IMR-90 (cell line): ENCODE measurements around the gene LPO. TPM values are rescaled to one million over a fixed set of nuclear protein-coding genes. Genes with fewer than 3 reads are reported as not detected.

Source experiments
- ATAC-seq: fragments of 200-7000 bp; cut with Tn5 transposase; 2 replicates; pipeline ENCODE4 v1.9.1; 2020; ENCODE audit warnings: low read depth, mild to moderate bottlenecking, moderate library complexity
- BruUV-seq: library from RNA; stranded (reverse); fragments of 400-500 nt; replicated peaks from 2 replicates; lab custom pipeline; 2021; lab: Mats Ljungman, UMichigan
- CTCF ChIA-PET: fragments of 300-600 bp; formaldehyde crosslinking; extraction: SDS; loops from one replicate; lab custom pipeline; 2021; ENCODE audit warnings: antibody characterized with exemption; lab: Yijun Ruan, JAX
- POLR2A ChIA-PET: fragments of 300-600 bp; sonication (Branson Sonifier 250); formaldehyde crosslinking; loops from one replicate; lab custom pipeline; 2022; ENCODE audit warnings: antibody characterized with exemption; ENCODE audit not compliant: unreplicated experiment; lab: Charles Lee
- DNase-seq: peaks from one replicate; pipeline ENCODE4 v3.0.0; 2013
- H2AFZ ChIP-seq: replicated peaks from 2 replicates; pipeline ENCODE3; 2013; ENCODE audit warnings: low read length, mild to moderate bottlenecking; ENCODE audit not compliant: poor library complexity
- H2AK5ac ChIP-seq: 2 replicates; pipeline ENCODE4 v1.6.1; 2013; ENCODE audit warnings: low read depth, low read length, inconsistent platforms
- H2AK9ac ChIP-seq: replicated peaks from 2 replicates; pipeline ENCODE3; 2013; ENCODE audit warnings: mild to moderate bottlenecking, low read depth, low read length, moderate library complexity; ENCODE audit not compliant: poor library complexity
- H2BK120ac ChIP-seq: 2 replicates; pipeline ENCODE4 v1.6.1; 2013; ENCODE audit warnings: low read depth, low read length, inconsistent platforms
- H2BK15ac ChIP-seq: 3 replicates; pipeline ENCODE4 v1.6.1; 2013; ENCODE audit warnings: low read depth, low read length, inconsistent platforms
- H2BK20ac ChIP-seq: 2 replicates; pipeline ENCODE4 v1.6.1; 2013; ENCODE audit warnings: low read depth, mild to moderate bottlenecking, inconsistent platforms, low read length, moderate library complexity
- H2BK5ac ChIP-seq: 2 replicates; pipeline ENCODE4 v1.6.1; 2013; ENCODE audit warnings: mild to moderate bottlenecking, low read depth, low read length, inconsistent platforms; ENCODE audit not compliant: poor library complexity, severe bottlenecking
- H3K14ac ChIP-seq: replicated peaks from 2 replicates; pipeline ENCODE4 v1.6.1; 2013; ENCODE audit warnings: low read depth, low read length, inconsistent platforms
- H3K18ac ChIP-seq: 2 replicates; pipeline ENCODE4 v1.6.1; 2013; ENCODE audit warnings: low read depth, low read length, control low read depth
- H3K23ac ChIP-seq: 2 replicates; pipeline ENCODE4 v1.6.1; 2013; ENCODE audit warnings: low read depth, low read length, inconsistent platforms
- H3K27ac ChIP-seq: 2 replicates; pipeline ENCODE4 v1.5.1; 2013; ENCODE audit warnings: mild to moderate bottlenecking, control low read depth, low read length; ENCODE audit not compliant: insufficient read depth
- H3K27me3 ChIP-seq: 2 replicates; pipeline ENCODE4 v1.6.1; 2013; ENCODE audit warnings: low read length; ENCODE audit not compliant: control insufficient read depth, insufficient read depth
- H3K36me3 ChIP-seq: 2 replicates; pipeline ENCODE4 v1.6.1; 2013; ENCODE audit warnings: low read length, mixed read lengths; ENCODE audit not compliant: control insufficient read depth, insufficient read depth
- H3K4ac ChIP-seq: 2 replicates; pipeline ENCODE4 v1.6.1; 2013; ENCODE audit warnings: low read depth, low read length, inconsistent platforms
- H3K4me1 ChIP-seq: 2 replicates; pipeline ENCODE4 v1.6.1; 2013; ENCODE audit warnings: low read length, mixed read lengths; ENCODE audit not compliant: control insufficient read depth, insufficient read depth
- H3K4me2 ChIP-seq: 2 replicates; pipeline ENCODE4 v1.6.1; 2013; ENCODE audit warnings: low read depth, mild to moderate bottlenecking, control low read depth, low read length, moderate library complexity
- H3K4me3 ChIP-seq: 2 replicates; pipeline ENCODE4 v1.5.1; 2013; ENCODE audit warnings: low read depth, mild to moderate bottlenecking, control low read depth, low read length, moderate library complexity; ENCODE audit not compliant: insufficient read depth
- H3K56ac ChIP-seq: 2 replicates; pipeline ENCODE4 v1.6.1; 2013; ENCODE audit warnings: low read length, inconsistent platforms; ENCODE audit not compliant: insufficient read depth; ENCODE audit errors: extremely low read depth
- H3K79me1 ChIP-seq, 2 experiments: 2 replicates each; pipeline ENCODE4 v1.6.1; 2013; ENCODE audit warnings: low read length in 2 of 2, inconsistent platforms in 1 of 2, low read depth in 1 of 2
- H3K9ac ChIP-seq: 2 replicates; pipeline ENCODE4 v1.6.1; 2013; ENCODE audit warnings: low read depth, low read length, control low read depth
- H3K9me1 ChIP-seq: 2 replicates; pipeline ENCODE4 v1.6.1; 2013; ENCODE audit warnings: low read length, inconsistent platforms; ENCODE audit not compliant: insufficient read depth
- H3K9me3 ChIP-seq: 2 replicates; pipeline ENCODE4 v1.6.1; 2013; ENCODE audit warnings: low read length; ENCODE audit not compliant: control insufficient read depth, insufficient read depth
- H4K20me1 ChIP-seq: 2 replicates; pipeline ENCODE4 v1.6.1; 2013; ENCODE audit warnings: low read length, inconsistent platforms; ENCODE audit not compliant: insufficient read depth
- H4K5ac ChIP-seq: 2 replicates; pipeline ENCODE4 v1.6.1; 2013; ENCODE audit warnings: mild to moderate bottlenecking, low read depth, low read length, control low read depth
- H4K8ac ChIP-seq, 2 experiments: 2 replicates each; pipeline ENCODE4 v1.6.1; 2013; ENCODE audit warnings: low read depth in 2 of 2, low read length in 2 of 2, control low read depth in 1 of 2, inconsistent platforms in 1 of 2
- H4K91ac ChIP-seq: 2 replicates; pipeline ENCODE4 v1.6.1; 2013; ENCODE audit warnings: low read depth, low read length, inconsistent platforms; ENCODE audit not compliant: insufficient read depth
- MXI1 ChIP-seq: IDR thresholded peaks from 2 replicates; pipeline ENCODE4 v1.6.1; 2012; ENCODE audit warnings: low read depth, mild to moderate bottlenecking, low read length, moderate library complexity, borderline replicate concordance
- POLR2A ChIP-seq: IDR thresholded peaks from 2 replicates; pipeline ENCODE4 v1.6.1; 2012; ENCODE audit warnings: mild to moderate bottlenecking, low read depth, low read length
- RFX5 ChIP-seq: IDR thresholded peaks from 2 replicates; pipeline ENCODE4 v1.8.0; 2012; ENCODE audit warnings: low read depth, mild to moderate bottlenecking, low read length, moderate library complexity
- USF2 ChIP-seq: fragments of 150-350 bp; IDR thresholded peaks from 2 replicates; pipeline ENCODE4 v1.6.1; 2017; ENCODE audit warnings: mild to moderate bottlenecking, antibody characterized with exemption, low read length, low read depth
- WGBS, 2 experiments: methylation state at CpG; one replicate each; pipeline versions ENCODE4 v1.1.5 to v1.1.7; 2013; ENCODE audit warnings: missing lambda C conversion rate in 2 of 2; ENCODE audit not compliant: insufficient read length in 1 of 2; ENCODE audit errors: extremely low coverage in 2 of 2; 5-methylcytosine and 5-hydroxymethylcytosine counted together
- dilution Hi-C: fragments of 300-500 bp; cut with HindIII; formaldehyde crosslinking; loops from one replicate; pipeline ENCODE4 v1.14.3; 2018; ENCODE audit warnings: low sequenced_read_pairs; ENCODE audit not compliant: unreplicated experiment
- in situ Hi-C: fragments of 300-500 bp; cut with MboI; formaldehyde crosslinking; loops from 3 replicates; pipeline ENCODE4 v1.14.3; 2019; ENCODE audit warnings: low sequenced_read_pairs, inconsistent platforms, mixed read lengths
- intact Hi-C: fragments of 100-400 bp; cut with micrococcal nuclease; formaldehyde crosslinking; loops from 2 replicates; pipeline ENCODE4 v1.10.0; 2022
- polyA plus RNA-seq, 3 experiments: library from polyadenylated mRNA; depleted of rRNA; stranded (reverse); fragments of >200 nt; gene quantifications; 2 replicates each; pipeline ENCODE4 v1.2.3, GENCODE V29; 2012; ENCODE audit warnings: low replicate concordance in 1 of 3
- total RNA-seq: library from RNA; depleted of rRNA; stranded (reverse); fragments of >200 nt; gene quantifications from 2 replicates; pipeline ENCODE4 v1.2.3, GENCODE V29; 2012
- TF ChIP-seq, protein P1 (sequence below): fragments of 150-350 bp; IDR thresholded peaks from 2 replicates; pipeline ENCODE4 v1.6.1; 2016; ENCODE audit warnings: low read depth, mild to moderate bottlenecking, low read length, moderate library complexity, borderline replicate concordance

The LPO gene
- total and polyA plus RNA-seq, 2 of the 4 experiments (the other 2 are of a cell fraction), result not detected

GRCh38 chr17:58316260-58316960, 78.0 kb downstream of the LPO start:
- BruUV-seq, result no TSS peak
- Histone ChIP-seq H2AFZ (no peak overlapping the region), H3K4me1 (no peaks in the 10 kb centered on the region), H3K4me2 (no peak overlapping the region), H4K20me1 (no peaks in the 10 kb centered on the region), H3K18ac (no peak overlapping the region), H3K27ac (no peak overlapping the region), H3K79me1 (no peaks in the 10 kb centered on the region), H2BK120ac (no peak overlapping the region), H3K9ac (no peak overlapping the region), H4K5ac (no peak overlapping the region), H4K8ac (no peak overlapping the region), H3K14ac (no peak overlapping the region), H3K4ac (no peak overlapping the region), H3K36me3 (no peaks in the 10 kb centered on the region), H4K91ac (no peak overlapping the region), H2BK20ac (no peak overlapping the region), H2AK9ac (no peak overlapping the region), H3K9me3 (no peaks in the 10 kb centered on the region), H3K23ac (no peak overlapping the region), H3K56ac (no peak overlapping the region), H3K9me1 (no peaks in the 10 kb centered on the region), H2AK5ac (no peak overlapping the region), H2BK15ac (no peak overlapping the region), H3K4me3 (no peak overlapping the region), H2BK5ac (no peak overlapping the region), H3K27me3 (no peaks in the 10 kb centered on the region)
- POLR2A ChIA-PET, result no interaction called here
- in situ Hi-C loops (loop anchor here (5.0 kb wide), 2 partner anchors 101 to 131 kb away; partner anchors contain the start of gene RNF43), dilution Hi-C loops (no loop called here), intact Hi-C loops (loop anchor here (2.0 kb wide), 1 partner anchor 36 kb away; the partner anchor contains the start of gene SUPT4H1)
- TF ChIP-seq USF2, result no peak
- TF ChIP-seq MXI1, result no peak
- no peak for TF ChIP-seq RFX5
- TF ChIP-seq, protein P1, sequence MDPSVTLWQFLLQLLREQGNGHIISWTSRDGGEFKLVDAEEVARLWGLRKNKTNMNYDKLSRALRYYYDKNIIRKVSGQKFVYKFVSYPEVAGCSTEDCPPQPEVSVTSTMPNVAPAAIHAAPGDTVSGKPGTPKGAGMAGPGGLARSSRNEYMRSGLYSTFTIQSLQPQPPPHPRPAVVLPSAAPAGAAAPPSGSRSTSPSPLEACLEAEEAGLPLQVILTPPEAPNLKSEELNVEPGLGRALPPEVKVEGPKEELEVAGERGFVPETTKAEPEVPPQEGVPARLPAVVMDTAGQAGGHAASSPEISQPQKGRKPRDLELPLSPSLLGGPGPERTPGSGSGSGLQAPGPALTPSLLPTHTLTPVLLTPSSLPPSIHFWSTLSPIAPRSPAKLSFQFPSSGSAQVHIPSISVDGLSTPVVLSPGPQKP, result no peak
- TF ChIP-seq POLR2A, result no peak
- CTCF ChIA-PET, result interaction anchor here (1.0 to 1.7 kb wide), 4 partner anchors 24 to 72 kb away, joined by 3 to 6 read pairs (median 4); no protein-coding TSS in a partner anchor
- no peak for ATAC-seq
- no peak for DNase-seq
- WGBS, 2 experiments, result no CpG with 5 or more reads among the region's 8 CpGs
